A549 (cell line): ENCODE measurements around the gene CUX1. TPM values are rescaled to one million over a fixed set of nuclear protein-coding genes. Genes with fewer than 3 reads are reported as not detected.

Experiments
- ATAC-seq, 2 experiments: fragments of 200-7000 bp in 1 of 2; fragments of >200 bp in 1 of 2; cut with Nextera tagmentation in 1 of 2; cut with Tn5 transposase in 1 of 2; 3 replicates each; pipeline versions ENCODE4 v1.8.0 to v1.9.1; 2018 to 2020; ENCODE audit warnings: mild to moderate bottlenecking in 1 of 2, moderate library complexity in 1 of 2
- CTCF ChIA-PET: fragments of 300-600 bp; sonication (Branson Sonifier 250); formaldehyde crosslinking; extraction: SDS; loops from one replicate; lab custom pipeline; 2021; ENCODE audit warnings: antibody characterized with exemption, inconsistent platforms; lab: Yijun Ruan, JAX
- POLR2A ChIA-PET: fragments of 350-600 bp; formaldehyde crosslinking; extraction: SDS; loops from one replicate; lab custom pipeline; 2021; ENCODE audit warnings: antibody characterized with exemption, inconsistent platforms; lab: Yijun Ruan, JAX
- DNase-seq, 2 experiments: peaks; one replicate each; pipeline versions ENCODE4 v3.0.0 to v3.0.0-alpha.2; 2011 to 2016; ENCODE audit warnings: low read depth in 1 of 2, low spot score in 1 of 2
- FAIRE-seq: peaks from 2 replicates; lab custom pipeline; 2011; peaks lifted over from hg19 to GRCh38; lab: Jason Lieb, UNC
- H3K27ac ChIP-seq, 2 experiments: fragments of >200 bp; sonication (Bioruptor Twin); formaldehyde crosslinking; 3 replicates each; pipeline ENCODE4 v1.5.1; 2016 to 2017
- H3K4me1 ChIP-seq: fragments of >200 bp; sonication (Bioruptor Twin); formaldehyde crosslinking; 3 replicates; pipeline ENCODE4 v1.6.1; 2016
- H3K4me2 ChIP-seq: fragments of >200 bp; sonication (Bioruptor Twin); formaldehyde crosslinking; 3 replicates; pipeline ENCODE4 v1.6.1; 2016
- H3K4me3 ChIP-seq: fragments of >200 bp; sonication (Bioruptor Twin); formaldehyde crosslinking; 3 replicates; pipeline ENCODE4 v1.5.1; 2016
- H3K9me3 ChIP-seq: fragments of >200 bp; sonication (Bioruptor Twin); formaldehyde crosslinking; 3 replicates; pipeline ENCODE4 v1.6.1; 2016
- ATOH8 ChIP-seq: fragments of 250-450 bp; sonication (Bioruptor Pico); IDR thresholded peaks from 2 replicates; pipeline ENCODE4 v1.5.0; 2020; ENCODE audit warnings: low read depth, mild to moderate bottlenecking, moderate library complexity
- BHLHE40 ChIP-seq: IDR thresholded peaks from 2 replicates; pipeline ENCODE4 v1.6.1; 2012; ENCODE audit warnings: low read depth, low read length, inconsistent platforms
- CHD4 ChIP-seq: fragments of 200-600 bp; sonication (generic); IDR thresholded peaks from 2 replicates; pipeline ENCODE4 v1.6.1; 2016; ENCODE audit warnings: antibody characterized with exemption, mild to moderate bottlenecking, borderline replicate concordance
- EHF ChIP-seq: fragments of 250-450 bp; sonication (Bioruptor Pico); IDR thresholded peaks from 2 replicates; pipeline ENCODE4 v1.5.0; 2020; ENCODE audit warnings: mild to moderate bottlenecking
- FOSL2 ChIP-seq, 2 experiments: fragments of 450-650 bp in 1 of 2; fragments of >200 bp in 1 of 2; sonication (Bioruptor Twin) in 1 of 2; formaldehyde crosslinking; IDR thresholded peaks; 2 replicates each; pipeline versions ENCODE4 v1.5.0 to v1.6.1; 2016 to 2020; ENCODE audit warnings: mild to moderate bottlenecking in 1 of 2, moderate library complexity in 1 of 2
- HEYL ChIP-seq: fragments of 250-450 bp; sonication (Bioruptor Pico); IDR thresholded peaks from 2 replicates; pipeline ENCODE4 v1.8.0; 2021; ENCODE audit warnings: mild to moderate bottlenecking, moderate library complexity
- HOXA7 ChIP-seq: fragments of 250-450 bp; sonication (Bioruptor Pico); IDR thresholded peaks from 2 replicates; pipeline ENCODE4 v1.5.0; 2020; ENCODE audit warnings: mild to moderate bottlenecking, moderate library complexity
- KDM5A ChIP-seq: fragments of 200-600 bp; sonication (generic); IDR thresholded peaks from 2 replicates; pipeline ENCODE4 v1.6.1; 2016; ENCODE audit warnings: antibody characterized with exemption, mild to moderate bottlenecking
- MAFK ChIP-seq: fragments of 450-650 bp; IDR thresholded peaks from 2 replicates; pipeline ENCODE4 v1.6.1; 2014; ENCODE audit not compliant: partially characterized antibody
- RAD21 ChIP-seq, 2 experiments: fragments of >200 bp in 1 of 2; sonication (Bioruptor Twin) in 1 of 2; formaldehyde crosslinking in 1 of 2; IDR thresholded peaks in 1 of 2; conservative IDR thresholded peaks in 1 of 2; 2 replicates in 1 of 2; 3 replicates in 1 of 2; pipeline ENCODE4 v1.6.1; 2012 to 2018; ENCODE audit warnings: inconsistent platforms in 1 of 2
- RARB ChIP-seq: fragments of 250-450 bp; sonication (Bioruptor Pico); IDR thresholded peaks from 2 replicates; pipeline ENCODE4 v1.8.0; 2021; ENCODE audit warnings: mild to moderate bottlenecking, moderate library complexity
- RCOR1 ChIP-seq: fragments of 150-350 bp; IDR thresholded peaks from 2 replicates; pipeline ENCODE4 v1.6.1; 2014; ENCODE audit warnings: antibody characterized with exemption, low read length, low read depth
- REST ChIP-seq: fragments of 200-600 bp; sonication (generic); IDR thresholded peaks from 2 replicates; pipeline ENCODE4 v1.6.1; 2016; ENCODE audit warnings: antibody characterized with exemption, mild to moderate bottlenecking, moderate library complexity
- RFX5 ChIP-seq: fragments of 450-650 bp; IDR thresholded peaks from 2 replicates; pipeline ENCODE4 v1.7.1; 2014; ENCODE audit warnings: antibody characterized with exemption, mild to moderate bottlenecking, moderate library complexity
- ZC3H11A ChIP-seq: fragments of 450-650 bp; IDR thresholded peaks from 2 replicates; pipeline ENCODE4 v1.6.1; 2014; ENCODE audit warnings: antibody characterized with exemption, mild to moderate bottlenecking
- WGBS: methylation state at CpG from one replicate; pipeline ENCODE4 v1.1.6; 2017; ENCODE audit errors: missing lambda C conversion rate; 5-methylcytosine and 5-hydroxymethylcytosine counted together
- polyA plus RNA-seq, 4 experiments: library from polyadenylated mRNA; depleted of rRNA in 3 of 4; stranded (reverse); fragments of >200 nt; fragmentation: RNase III in 1 of 4; extraction: RNeasy Plus Mini Kit Qiagen cat#74134 plus additional on column Dnase treatment in 1 of 4; gene quantifications; 2 replicates in 3 of 4; 3 replicates in 1 of 4; pipeline ENCODE4 v1.2.3, GENCODE V29; 2011 to 2017

CUX1 gene
- polyA plus RNA-seq, 2 of the 4 experiments (the other 2 are of a cell fraction) = 32.7 to 33.4 TPM

- CTCF ChIA-PET = interaction anchor here (0.6 kb wide), 1 partner anchor 397 kb away, joined by 3 read pairs; no protein-coding TSS in a partner anchor
- DNase-seq (no peak), FAIRE-seq (no peak), ATAC-seq (no peak)
- WGBS = 89% methylated on average over 3 of the region's 3 CpGs
- POLR2A ChIA-PET = no interaction called here
- no peak overlapping the region for H3K27ac ChIP-seq
- no peaks in the 10 kb centered on the region for H3K9me3 ChIP-seq
- TF ChIP-seq ATOH8 (CRISPR knock-in tag) = no peak
- H3K4me1 ChIP-seq = no peaks in the 10 kb centered on the region
- H3K4me3 ChIP-seq = no peak overlapping the region
- H3K4me2 ChIP-seq = no peak overlapping the region
These were observed 34.5 kb upstream of the CUX1 start for GRCh38 chr7:101782896-101783295.

- ATAC-seq = no peak
- H3K9me3 ChIP-seq = 0 out of 3 replicates have a peak, but pooled peaks cover 3% of the 10 kb centered on the region
- ChIA-PET POLR2A (no interaction called here), CTCF (no interaction called here)
- H3K4me3 ChIP-seq = no peak overlapping the region
- H3K4me1 ChIP-seq = no peaks in the 10 kb centered on the region
- H3K4me2 ChIP-seq = no peak overlapping the region
- no peak for FAIRE-seq
- 44% methylated on average over 10 of the region's 10 CpGs for WGBS
- no peak for DNase-seq
- no peak overlapping the region for H3K27ac ChIP-seq
- TF ChIP-seq HEYL (no peak), FOSL2 (IDR thresholded peaks at IDR 0.05) (no peak), FOSL2 (CRISPR knock-in tag; IDR thresholded peaks at IDR 0.05) (no peak), REST (no peak), KDM5A (no peak), RARB (CRISPR knock-in tag) (no peak)
These were observed 33.8 kb upstream of the CUX1 start for GRCh38 chr7:101783381-101784181.

- H3K4me3 ChIP-seq = no peak overlapping the region
- H3K27ac ChIP-seq = no peak overlapping the region
- ChIA-PET CTCF (interaction anchor here (0.7 kb wide), 1 partner anchor 242 kb away, joined by 3 read pairs; no protein-coding TSS in a partner anchor), POLR2A (no interaction called here)
- ATAC-seq (peak; percentile 43; a peak in 2 of 6 replicates), DNase-seq (no peak), FAIRE-seq (no peak)
- H3K4me2 ChIP-seq = no peak overlapping the region
- 0 out of 3 replicates have a peak, but pooled peaks cover 3% of the 10 kb centered on the region for H3K9me3 ChIP-seq
- WGBS = 64% methylated on average over 21 of the region's 21 CpGs
- H3K4me1 ChIP-seq = no peaks in the 10 kb centered on the region
- TF ChIP-seq EHF (CRISPR knock-in tag) = no peak
- no peak for TF ChIP-seq RAD21 (conservative IDR thresholded peaks at IDR 0.05 in 1 of 2, IDR thresholded peaks at IDR 0.05 in 1 of 2)
- no peak for TF ChIP-seq HOXA7
- no peak for TF ChIP-seq RCOR1
- no peak for TF ChIP-seq BHLHE40
- no peak for TF ChIP-seq MAFK
- no peak for TF ChIP-seq CHD4
- no peak for TF ChIP-seq RFX5
- TF ChIP-seq ZC3H11A = no peak
These were observed 32.9 kb upstream of the CUX1 start for GRCh38 chr7:101784292-101785127.
